ENCODE data around the gene ANAPC5. TPM values are rescaled to one million over a fixed set of nuclear protein-coding genes. Genes with fewer than 3 reads are reported as not detected.
"Not testable (repeated sequence)": the region's sequence is repeated elsewhere in the genome, so short reads cannot be mapped to it uniquely, and the experiment has no call there.

Gene ANAPC5, protein sequence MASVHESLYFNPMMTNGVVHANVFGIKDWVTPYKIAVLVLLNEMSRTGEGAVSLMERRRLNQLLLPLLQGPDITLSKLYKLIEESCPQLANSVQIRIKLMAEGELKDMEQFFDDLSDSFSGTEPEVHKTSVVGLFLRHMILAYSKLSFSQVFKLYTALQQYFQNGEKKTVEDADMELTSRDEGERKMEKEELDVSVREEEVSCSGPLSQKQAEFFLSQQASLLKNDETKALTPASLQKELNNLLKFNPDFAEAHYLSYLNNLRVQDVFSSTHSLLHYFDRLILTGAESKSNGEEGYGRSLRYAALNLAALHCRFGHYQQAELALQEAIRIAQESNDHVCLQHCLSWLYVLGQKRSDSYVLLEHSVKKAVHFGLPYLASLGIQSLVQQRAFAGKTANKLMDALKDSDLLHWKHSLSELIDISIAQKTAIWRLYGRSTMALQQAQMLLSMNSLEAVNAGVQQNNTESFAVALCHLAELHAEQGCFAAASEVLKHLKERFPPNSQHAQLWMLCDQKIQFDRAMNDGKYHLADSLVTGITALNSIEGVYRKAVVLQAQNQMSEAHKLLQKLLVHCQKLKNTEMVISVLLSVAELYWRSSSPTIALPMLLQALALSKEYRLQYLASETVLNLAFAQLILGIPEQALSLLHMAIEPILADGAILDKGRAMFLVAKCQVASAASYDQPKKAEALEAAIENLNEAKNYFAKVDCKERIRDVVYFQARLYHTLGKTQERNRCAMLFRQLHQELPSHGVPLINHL
- total RNA-seq: 100 to 1,000 TPM; 133 to 135 TPM

DNA sequence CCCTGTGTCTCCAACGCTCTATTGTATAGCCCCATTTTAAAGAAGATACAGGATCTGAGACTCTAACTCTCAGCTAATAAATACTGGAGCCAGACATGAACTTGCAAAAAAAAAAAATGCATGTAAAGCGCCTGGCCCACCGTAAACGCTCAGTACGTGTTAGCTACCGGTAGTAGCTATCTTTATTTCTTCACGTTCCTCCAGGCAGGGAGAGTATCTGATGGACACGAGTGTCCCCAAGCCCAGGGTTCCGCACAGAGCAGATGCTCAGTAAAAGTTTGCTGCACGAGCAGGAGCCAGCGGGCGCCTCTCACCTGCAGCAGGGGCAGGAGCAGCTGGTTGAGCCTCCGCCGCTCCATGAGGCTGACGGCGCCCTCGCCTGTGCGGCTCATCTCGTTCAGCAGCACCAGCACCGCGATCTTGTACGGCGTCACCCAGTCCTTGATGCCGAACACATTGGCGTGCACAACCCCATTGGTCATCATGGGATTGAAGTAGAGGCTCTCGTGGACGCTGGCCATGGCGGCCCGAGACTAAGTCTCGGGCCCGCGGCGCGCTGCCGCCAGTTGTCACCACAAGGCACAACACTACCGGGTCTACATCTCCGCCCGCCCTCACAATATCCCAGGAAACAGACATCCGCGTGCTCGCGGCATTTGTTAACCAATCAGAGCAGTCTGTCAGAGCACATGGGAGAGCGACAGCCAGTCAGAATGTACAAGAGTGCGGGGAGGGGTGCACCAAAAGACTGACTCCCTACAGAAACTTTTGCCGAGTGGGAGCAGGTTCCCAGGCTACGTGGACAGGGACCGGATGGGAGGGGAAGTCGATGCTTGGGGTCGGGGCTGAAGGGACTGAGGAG is at the start of gene ANAPC5:
Gene ANAPC5 (minus strand): TSS at position 592 of the 862 bp plus-strand sequence. CDS start 71 bp downstream, at position 521.
- peak; percentile 97 for ATAC-seq (ENCODE audit: low read depth)
- H3K27ac Mint-ChIP-seq: peak within 1 kb of the TSS; percentile 99
- peak; percentile 85 for DNase-seq
- H3K27me3 Mint-ChIP-seq: peaks cover 9% of the 10 kb centered on the region
- POLR2A ChIA-PET: interaction anchor here (0.5 to 2.7 kb wide), 9 partner anchors 12 to 275 kb away, joined by 3 to 56 read pairs (median 4); partner anchors contain the start of gene RNF34
- peaks cover 5% of the 10 kb centered on the region for H3K36me3 Mint-ChIP-seq
- peak within 1 kb of the TSS; percentile 99 for H3K4me3 Mint-ChIP-seq
- H3K9me3 Mint-ChIP-seq: no peaks in the 10 kb centered on the region
- H3K4me1 Mint-ChIP-seq: peaks cover 27% of the 10 kb centered on the region

DNA sequence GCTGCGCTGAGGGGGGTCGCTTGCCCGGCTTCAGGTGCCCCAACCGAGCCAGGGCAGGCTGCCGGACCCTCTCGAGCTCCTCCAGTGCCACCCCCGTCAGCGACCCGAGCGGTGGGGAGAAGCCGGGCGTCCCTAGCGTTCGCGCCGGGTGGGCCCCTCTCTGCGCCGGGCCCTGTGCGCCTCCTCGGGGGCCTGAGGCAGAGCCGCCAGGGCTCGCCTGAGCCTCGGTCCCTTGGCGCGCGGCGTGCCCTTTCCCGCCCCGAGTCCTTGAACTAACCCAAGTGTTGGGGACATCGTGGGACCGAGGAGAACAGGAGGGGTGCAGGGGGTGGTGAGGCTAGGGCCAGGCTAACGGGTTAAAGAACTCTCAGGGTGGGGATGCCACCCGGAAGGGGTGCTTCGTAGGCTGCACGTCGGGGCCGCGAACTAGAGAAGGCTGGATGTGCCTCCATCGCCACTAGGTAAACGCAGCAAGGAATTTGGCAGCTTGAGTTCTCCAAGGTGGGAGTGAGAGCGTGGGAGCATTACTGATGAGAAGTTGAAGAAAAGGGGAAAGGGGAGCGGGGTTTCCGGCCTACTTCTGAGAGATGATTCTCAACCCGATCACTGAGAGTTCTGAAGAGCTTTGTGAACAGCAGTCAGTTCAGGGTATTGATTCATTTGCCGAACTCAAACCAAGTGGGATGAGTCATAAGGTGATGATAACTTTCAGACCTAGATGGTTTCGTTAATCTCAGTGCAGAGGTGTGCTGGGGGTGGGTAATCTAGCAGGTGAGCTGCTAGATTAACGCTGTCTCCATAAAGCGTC is 48.3 kb upstream of the ANAPC5 start:
- H3K27me3 Mint-ChIP-seq: no peaks in the 10 kb centered on the region
- peak overlapping the region; percentile 95 for H3K4me3 Mint-ChIP-seq
- peaks cover 12% of the 10 kb centered on the region for H3K36me3 Mint-ChIP-seq
- H3K4me1 Mint-ChIP-seq: peaks cover 25% of the 10 kb centered on the region
- peak overlapping the region; percentile 98 for H3K27ac Mint-ChIP-seq
- H3K9me3 Mint-ChIP-seq: no peaks in the 10 kb centered on the region
- DNase-seq (no peak), ATAC-seq (ENCODE audit: low read depth) (peak; percentile 43)
- POLR2A ChIA-PET: interaction anchor here (0.6 to 4.8 kb wide), 27 partner anchors 9 to 404 kb away, joined by 3 to 56 read pairs (median 4); partner anchors contain the start of genes ANAPC5, CAMKK2, ORAI1 and SETD1B

DNA sequence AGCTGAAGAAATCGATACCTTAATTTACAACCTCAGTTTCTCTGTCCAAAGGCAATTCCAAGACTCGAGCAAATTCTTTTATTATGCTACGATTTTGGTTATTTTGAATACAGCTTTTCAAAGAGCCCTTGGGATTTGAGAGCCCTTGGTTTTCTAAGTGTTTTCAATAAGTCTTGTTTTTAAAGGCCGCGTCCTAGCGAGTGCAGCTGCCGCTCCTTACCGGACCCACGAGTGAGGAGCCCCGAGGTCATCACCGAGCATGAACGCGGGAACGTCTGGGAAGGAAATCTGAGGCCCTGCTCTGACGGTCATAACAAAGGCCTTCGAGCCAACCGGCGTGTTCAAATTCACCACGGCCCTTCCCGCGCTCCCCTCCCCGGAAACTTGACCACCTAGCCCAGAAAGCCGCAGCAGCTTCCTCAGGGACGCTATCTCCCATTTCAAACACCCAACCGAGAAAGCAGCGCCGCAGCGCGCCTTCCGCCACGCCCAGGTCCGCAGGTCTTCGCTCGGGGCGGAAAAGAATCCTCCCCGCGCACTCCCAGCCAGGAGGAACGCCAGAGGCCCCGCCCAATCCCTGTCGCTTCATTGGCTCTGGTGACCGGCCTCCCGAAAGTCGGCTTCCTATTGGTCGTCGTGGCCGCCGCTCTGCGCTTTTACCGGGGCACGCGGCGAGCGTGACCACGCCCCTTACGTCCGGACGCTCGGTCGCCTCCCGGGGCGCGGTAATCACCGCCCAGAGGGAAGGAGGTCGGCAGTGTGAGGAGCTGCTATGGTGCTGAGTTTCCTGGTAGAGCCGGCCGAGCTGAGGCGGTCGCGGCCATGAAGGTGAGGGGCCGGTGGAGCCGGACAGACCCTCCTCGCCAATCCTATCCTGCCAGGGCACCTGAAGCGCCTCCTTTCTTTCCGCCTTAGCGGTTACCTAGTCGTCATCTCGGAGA is 47.5 kb upstream of the ANAPC5 start, which contains the start of gene RNF34:
Gene RNF34 (plus strand): TSS at position 728 of the 941 bp plus-strand sequence. CDS start 95 bp downstream, at position 823.
- peak; percentile 95 for DNase-seq
- H3K4me3 Mint-ChIP-seq: peak within 1 kb of the TSS; percentile 95
- peaks cover 25% of the 10 kb centered on the region for H3K4me1 Mint-ChIP-seq
- POLR2A ChIA-PET: interaction anchor here (0.8 to 4.8 kb wide), 18 partner anchors 8 to 404 kb away, joined by 3 to 56 read pairs (median 4); partner anchors contain the start of genes ANAPC5, CAMKK2 and SETD1B
- peaks cover 12% of the 10 kb centered on the region for H3K36me3 Mint-ChIP-seq
- H3K27me3 Mint-ChIP-seq: no peaks in the 10 kb centered on the region
- peak within 1 kb of the TSS; percentile 98 for H3K27ac Mint-ChIP-seq
- no peaks in the 10 kb centered on the region for H3K9me3 Mint-ChIP-seq
- ATAC-seq (ENCODE audit: low read depth): peak; percentile 91

DNA sequence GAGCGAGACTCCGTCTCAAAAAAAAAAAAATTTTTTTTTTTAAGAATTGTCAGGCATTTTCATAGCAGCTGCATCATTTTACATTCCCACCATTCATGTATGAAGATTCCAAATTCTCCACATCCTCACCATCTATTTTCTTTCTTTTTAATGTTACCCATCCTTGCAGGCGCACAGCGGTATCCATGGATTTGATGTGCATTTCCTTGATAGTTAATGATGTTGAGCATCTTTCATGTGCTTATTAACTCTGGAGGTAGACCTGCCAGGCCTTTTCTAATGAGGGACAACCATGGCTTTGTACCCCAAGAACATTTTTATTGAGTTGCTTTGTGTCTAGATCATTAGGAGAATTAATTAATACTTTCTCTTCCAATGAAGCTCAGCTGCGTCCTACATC is 46.1 kb upstream of the ANAPC5 start:
- Mint-ChIP-seq H3K4me1 (peaks cover 25% of the 10 kb centered on the region), H3K27ac (no peak overlapping the region), H3K27me3 (no peaks in the 10 kb centered on the region), H3K4me3 (peak overlapping the region; percentile 95), H3K9me3 (no peaks in the 10 kb centered on the region), H3K36me3 (peaks cover 12% of the 10 kb centered on the region)
- POLR2A ChIA-PET: interaction anchor here (0.8 to 4.8 kb wide), 2 partner anchors 40 to 47 kb away, joined by 3 to 56 read pairs; partner anchors contain the start of gene ANAPC5
- DNase-seq (no peak), ATAC-seq (ENCODE audit: low read depth) (no peak)

DNA sequence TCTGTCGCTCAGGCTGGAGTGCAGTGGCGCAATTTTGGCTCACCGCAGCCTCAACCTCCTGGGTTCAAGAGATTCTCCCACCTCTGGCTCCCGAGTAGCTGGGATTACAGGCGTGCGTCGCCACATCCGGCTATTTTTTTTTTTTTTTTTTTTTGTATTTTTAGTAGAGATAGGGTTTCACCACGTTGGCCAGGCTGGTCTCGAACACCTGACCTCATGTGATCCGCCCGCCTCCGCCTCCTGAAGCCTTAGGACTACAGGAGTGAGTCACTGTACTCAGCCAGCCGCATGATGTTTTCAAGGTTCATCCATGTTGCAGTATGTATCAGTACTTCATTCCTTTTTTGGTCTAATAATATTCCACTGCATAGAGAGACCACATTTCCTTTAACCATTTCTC is 45.3 kb upstream of the ANAPC5 start:
- H3K4me1 Mint-ChIP-seq: peaks cover 20% of the 10 kb centered on the region
- no peak overlapping the region for H3K27ac Mint-ChIP-seq
- H3K27me3 Mint-ChIP-seq: no peaks in the 10 kb centered on the region
- no peaks in the 10 kb centered on the region for H3K9me3 Mint-ChIP-seq
- DNase-seq (no peak), ATAC-seq (ENCODE audit: low read depth) (no peak)
- H3K4me3 Mint-ChIP-seq: no peak overlapping the region
- POLR2A ChIA-PET: no interaction called here
- peaks cover 8% of the 10 kb centered on the region for H3K36me3 Mint-ChIP-seq

DNA sequence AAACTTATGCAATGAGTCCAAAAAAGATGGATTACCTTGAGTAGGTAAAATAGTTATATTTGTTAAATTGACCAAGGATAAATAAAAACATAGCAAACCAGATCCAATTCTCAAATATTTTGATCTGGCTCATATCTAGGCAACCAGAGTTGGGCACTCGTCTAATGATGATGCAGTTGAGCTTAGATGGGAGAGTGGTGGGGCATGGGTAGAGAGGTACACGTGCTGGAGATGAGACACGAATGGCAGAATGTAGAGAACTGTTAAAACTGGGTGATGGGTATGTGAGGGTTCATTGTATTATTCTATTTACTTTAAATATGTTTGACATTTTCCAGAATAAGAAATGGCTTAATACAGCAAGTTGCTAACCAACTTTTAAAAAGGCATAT is 40.1 kb upstream of the ANAPC5 start:
- H3K36me3 Mint-ChIP-seq: no peaks in the 10 kb centered on the region
- no peak for ATAC-seq (ENCODE audit: low read depth)
- POLR2A ChIA-PET: interaction anchor here (0.6 to 1.7 kb wide), 6 partner anchors 8 to 1101 kb away, joined by 3 to 28 read pairs (median 4); partner anchors contain the start of genes RNF34 and RNU4-2
- DNase-seq: no peak
- H3K27me3 Mint-ChIP-seq: no peaks in the 10 kb centered on the region
- H3K9me3 Mint-ChIP-seq: no peaks in the 10 kb centered on the region
- peaks cover 16% of the 10 kb centered on the region for H3K4me1 Mint-ChIP-seq
- no peak overlapping the region for H3K4me3 Mint-ChIP-seq
- peak overlapping the region; percentile 8 for H3K27ac Mint-ChIP-seq

DNA sequence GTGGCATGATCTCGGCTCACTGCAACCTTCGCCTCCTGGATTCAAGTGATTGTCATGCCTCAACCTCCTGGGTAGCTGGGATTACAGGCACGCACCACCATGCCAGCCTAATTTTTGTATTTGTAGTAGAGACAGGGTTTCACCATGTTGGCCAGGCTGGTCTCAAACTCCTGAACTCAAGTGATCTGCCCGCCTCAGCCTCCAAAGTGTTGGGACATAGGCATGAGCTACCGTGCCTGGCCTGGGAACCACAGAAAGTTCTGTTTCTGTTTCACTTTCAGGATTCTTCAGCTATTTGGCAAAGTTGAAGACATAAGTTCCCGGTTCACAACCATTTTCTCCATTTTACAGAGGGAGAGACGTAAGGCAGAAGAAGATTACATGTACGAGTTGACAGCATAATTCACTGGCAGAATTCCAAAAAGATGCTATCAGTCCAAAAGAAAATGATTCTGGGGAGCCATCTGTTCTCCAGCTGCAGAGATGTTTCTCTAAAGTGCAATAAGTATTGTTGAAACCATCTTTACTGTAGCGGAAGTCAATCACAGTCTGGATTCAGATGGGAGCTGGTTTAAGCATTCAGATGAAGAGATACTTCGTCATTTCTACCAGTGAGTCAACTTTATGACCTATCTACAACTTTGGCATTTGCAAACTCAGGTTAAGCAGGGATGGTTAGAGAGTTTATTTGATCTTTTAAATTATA is 39.6 kb upstream of the ANAPC5 start:
- no peaks in the 10 kb centered on the region for H3K27me3 Mint-ChIP-seq
- POLR2A ChIA-PET: interaction anchor here (0.6 to 1.7 kb wide), 7 partner anchors 9 to 1100 kb away, joined by 3 to 28 read pairs (median 4); partner anchors contain the start of genes RNF34 and RNU4-2
- H3K9me3 Mint-ChIP-seq: no peaks in the 10 kb centered on the region
- H3K4me3 Mint-ChIP-seq: peak overlapping the region; percentile 64
- H3K4me1 Mint-ChIP-seq: peaks cover 16% of the 10 kb centered on the region
- DNase-seq: peak; percentile 36
- peak overlapping the region; percentile 83 for H3K27ac Mint-ChIP-seq
- ATAC-seq (ENCODE audit: low read depth): peak; percentile 77
- no peaks in the 10 kb centered on the region for H3K36me3 Mint-ChIP-seq

DNA sequence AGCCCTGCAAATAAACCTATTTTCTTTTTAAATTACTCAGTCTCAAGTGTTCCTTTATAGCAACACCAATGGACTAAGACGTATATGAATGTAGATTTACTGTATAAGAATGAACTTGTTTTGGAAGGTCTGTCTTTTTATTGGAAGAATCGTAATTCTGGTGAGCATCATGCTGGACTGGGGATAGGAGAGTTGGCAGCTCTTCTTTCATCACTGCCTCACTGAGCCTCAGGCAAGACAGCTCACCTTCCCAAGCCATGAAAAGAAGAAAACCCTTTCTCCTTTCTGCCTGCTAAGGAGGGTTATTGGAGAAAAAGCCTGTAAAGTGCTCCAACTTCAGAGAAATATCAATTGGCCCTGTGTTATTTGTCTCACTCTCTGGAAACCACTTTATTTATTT is 38.6 kb upstream of the ANAPC5 start:
- H3K9me3 Mint-ChIP-seq: no peaks in the 10 kb centered on the region
- DNase-seq: no peak
- no peak for ATAC-seq (ENCODE audit: low read depth)
- H3K36me3 Mint-ChIP-seq: no peaks in the 10 kb centered on the region
- POLR2A ChIA-PET: interaction anchor here (1.7 kb wide), 1 partner anchor 10 kb away, joined by 28 read pairs; the partner anchor contains the start of gene RNF34
- H3K27me3 Mint-ChIP-seq: no peaks in the 10 kb centered on the region
- H3K4me1 Mint-ChIP-seq: peaks cover 16% of the 10 kb centered on the region
- H3K27ac Mint-ChIP-seq: no peak overlapping the region
- no peak overlapping the region for H3K4me3 Mint-ChIP-seq

DNA sequence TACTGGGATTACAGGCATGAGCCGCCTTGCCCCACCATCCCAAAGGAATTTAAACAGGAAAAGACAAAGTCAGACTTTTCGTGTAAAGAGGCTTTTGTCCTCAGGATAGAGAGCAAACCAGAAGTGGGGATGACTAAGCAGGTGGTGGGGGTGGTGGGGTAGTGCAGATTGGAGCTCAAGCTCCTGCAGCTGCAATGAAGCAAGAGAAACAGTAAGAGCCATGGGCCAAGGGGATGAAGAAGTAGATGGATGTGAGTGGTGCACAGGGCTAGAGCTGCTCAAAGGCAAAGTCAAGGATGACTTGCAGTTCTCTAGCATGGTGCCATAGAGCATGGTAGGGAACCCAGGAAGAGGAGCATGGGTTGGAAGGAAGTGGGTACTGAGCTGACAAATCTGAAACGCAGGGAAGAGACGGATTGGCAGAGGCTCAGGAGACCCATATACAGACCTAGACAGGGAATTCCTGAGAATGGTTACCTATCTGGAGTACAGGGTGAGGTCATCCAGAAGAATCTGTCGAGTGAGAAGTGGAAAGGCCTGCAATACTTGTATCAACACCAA is 36.3 kb upstream of the ANAPC5 start:
- H3K9me3 Mint-ChIP-seq: no peaks in the 10 kb centered on the region
- peaks cover 16% of the 10 kb centered on the region for H3K4me1 Mint-ChIP-seq
- H3K27ac Mint-ChIP-seq: peak overlapping the region; percentile 51
- H3K36me3 Mint-ChIP-seq: no peaks in the 10 kb centered on the region
- DNase-seq (no peak), ATAC-seq (ENCODE audit: low read depth) (peak; percentile 23)
- POLR2A ChIA-PET: interaction anchor here (1.1 kb wide), 1 partner anchor 12 kb away, joined by 5 read pairs; the partner anchor contains the start of gene RNF34
- no peak overlapping the region for H3K4me3 Mint-ChIP-seq
- peaks cover 5% of the 10 kb centered on the region for H3K27me3 Mint-ChIP-seq

DNA sequence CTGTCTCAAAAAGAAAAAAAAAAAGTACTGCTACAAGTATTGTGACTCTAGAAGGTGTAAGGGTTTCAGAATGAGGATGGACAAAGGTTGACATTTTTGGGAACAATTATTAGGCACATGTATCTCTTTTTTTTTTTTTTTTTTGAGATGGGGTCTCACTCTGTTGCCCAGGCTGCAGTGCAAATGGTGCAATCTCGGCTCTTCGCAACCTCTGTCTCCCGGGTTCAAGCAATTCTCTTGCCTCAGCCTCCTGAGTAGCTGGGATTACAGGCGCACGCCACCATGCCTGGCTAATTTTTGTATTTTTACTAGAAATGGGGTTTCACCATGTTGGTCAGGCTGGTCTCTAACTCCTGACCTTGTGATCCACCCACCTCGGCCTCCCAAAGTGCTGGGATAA is 32.7 kb upstream of the ANAPC5 start:
- H3K27ac Mint-ChIP-seq; H3K4me1 Mint-ChIP-seq; DNase-seq; H3K4me3 Mint-ChIP-seq; H3K9me3 Mint-ChIP-seq; H3K27me3 Mint-ChIP-seq; H3K36me3 Mint-ChIP-seq; ATAC-seq (ENCODE audit: low read depth): not testable (repeated sequence)
- POLR2A ChIA-PET: interaction anchor here (0.7 kb wide), 1 partner anchor 61 kb away, joined by 6 read pairs; no protein-coding TSS in a partner anchor

Measured in activated naive CD8-positive, alpha-beta T cell treated with anti-CD3 and anti-CD28 coated beads, Interleukin-2, amount 10 ng/mL, durations not matched to agents 7 days and 5 days (primary cell).